Posterior vena cava (tissue), 2 donors: ENCODE results near the gene NPBWR2. TPM values are rescaled to one million over a fixed set of nuclear protein-coding genes. Genes with fewer than 3 reads are reported as not detected.

Experiments
- DNase-seq: peaks from one replicate; pipeline ENCODE4 v3.0.0-alpha.2; 2020; ENCODE audit warnings: low spot score
- intact Hi-C, 2 donors: fragments of 100-400 bp; cut with DNase I; formaldehyde crosslinking; loops; one replicate each; pipeline versions ENCODE4 v1.14.1 to v1.14.2; 2022 to 2023
- total RNA-seq, 2 donors: library from RNA; stranded (reverse); fragmentation: NEBNext Ultra II Directional; extraction: Animal tissue kit (Norgen Biotek cat#: 25700); gene quantifications; one replicate each; pipeline ENCODE4 v1.2.1, GENCODE V29; 2021
- donor health status: DM: yes; HTN: yes; CAD: no.
- donor health status: DM: yes; HTN: yes; CAD: no.

Gene NPBWR2
- total RNA-seq, 2 donors from 2014 or later: not detected

DNA sequence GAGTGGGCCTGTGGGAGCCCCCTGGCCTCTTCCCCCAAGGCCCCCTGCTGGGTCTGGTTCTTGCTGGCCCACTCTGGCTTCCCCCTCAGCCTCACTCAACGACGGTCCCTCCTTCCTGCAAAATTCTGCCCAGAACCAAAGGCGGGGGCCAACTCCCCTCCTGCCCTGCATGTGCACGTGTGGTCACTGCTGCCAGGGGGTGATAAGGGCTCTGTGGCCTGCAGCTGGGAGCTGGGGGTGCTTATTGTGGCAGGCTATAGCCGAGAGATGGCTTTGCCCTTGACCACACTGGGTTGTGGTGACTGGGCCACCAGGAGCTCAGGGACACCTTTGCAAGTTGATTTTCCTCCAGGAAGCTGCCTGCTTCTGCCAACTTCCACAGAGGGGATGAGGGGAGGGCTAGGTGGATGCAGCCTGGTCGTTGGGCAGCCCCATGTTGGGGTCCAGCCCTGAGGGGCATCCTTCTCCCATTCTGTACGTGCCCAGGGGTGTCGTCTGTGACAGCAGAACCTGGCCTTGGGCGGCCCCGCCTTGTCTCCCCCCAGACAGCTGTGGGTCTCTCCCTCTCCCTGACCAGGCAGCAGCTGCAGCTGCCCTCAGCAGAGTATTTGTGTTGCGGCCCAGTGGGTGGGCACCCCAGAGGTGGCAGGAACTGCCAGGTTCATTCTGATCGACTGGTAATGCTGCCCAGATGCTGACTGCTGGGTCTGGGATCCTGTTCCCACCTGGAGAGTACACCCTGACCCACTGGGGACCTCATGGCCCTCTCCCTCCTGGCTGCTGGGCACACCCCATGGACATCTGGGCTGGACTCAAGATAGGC is 38.8 kb downstream of the NPBWR2 start:
- intact Hi-C loops: no loop called here
- no peak for DNase-seq

DNA sequence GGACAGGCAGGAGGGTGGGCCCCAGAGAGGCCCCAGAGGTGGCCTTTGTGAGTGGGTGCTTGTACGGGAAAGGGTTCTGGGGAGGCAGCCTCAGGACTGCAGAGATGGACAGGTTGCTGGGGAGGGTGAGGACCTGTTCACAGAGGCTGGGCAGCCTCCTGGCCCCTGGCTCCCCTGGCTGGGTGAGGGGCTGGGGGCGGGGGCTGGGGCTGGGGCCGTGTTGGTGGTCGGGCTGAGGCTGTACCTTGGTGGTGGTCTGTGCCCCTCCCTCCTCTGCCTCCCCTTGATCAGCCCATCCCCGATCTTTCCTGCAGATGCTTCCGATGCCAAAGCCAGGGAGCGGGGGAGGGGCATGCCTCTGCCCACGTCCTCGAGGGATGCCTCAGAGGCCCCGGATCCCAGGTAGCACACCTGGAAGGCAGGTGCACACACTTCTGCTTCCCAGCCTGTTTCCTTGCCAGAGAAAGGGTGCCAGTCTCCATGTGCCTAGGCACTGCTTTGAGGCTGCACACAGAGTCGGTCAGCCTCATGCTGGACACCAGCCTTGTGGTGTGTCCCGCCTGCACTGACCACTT is 39.5 kb downstream of the NPBWR2 start:
- intact Hi-C loops: no loop called here
- no peak for DNase-seq

DNA sequence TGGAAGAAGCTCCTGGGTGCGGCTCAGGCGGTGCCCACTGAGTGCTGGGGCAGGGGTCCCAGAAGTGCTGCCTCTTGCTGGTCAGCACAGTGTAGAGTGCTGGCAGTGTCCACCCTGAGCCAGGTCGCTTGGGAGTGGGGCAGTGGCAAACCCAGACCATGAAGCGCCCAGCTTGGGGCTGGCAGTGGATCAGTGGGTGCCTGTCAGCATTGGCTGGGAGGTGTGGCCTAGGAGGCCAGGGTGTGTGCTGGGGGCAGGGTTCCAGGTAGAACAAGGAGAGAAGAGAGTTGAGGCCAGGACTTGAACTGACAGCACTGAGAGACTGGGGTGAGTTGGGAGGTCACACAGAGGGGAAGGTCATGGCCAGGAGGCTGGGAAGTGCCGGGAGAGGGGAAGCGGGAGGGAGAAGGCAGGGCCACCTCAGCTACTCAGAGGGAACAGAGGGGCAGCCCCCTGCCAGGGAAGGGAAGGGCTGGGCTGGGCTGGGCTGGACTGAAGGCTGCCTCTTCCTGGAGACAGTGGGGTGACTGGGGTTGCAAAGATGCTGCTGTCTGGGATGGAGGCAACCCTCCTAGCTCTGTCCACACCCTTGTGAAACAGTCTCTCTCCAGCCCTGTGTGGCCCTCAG is 40.2 kb downstream of the NPBWR2 start:
- DNase-seq: no peak
- intact Hi-C loops: no loop called here

DNA sequence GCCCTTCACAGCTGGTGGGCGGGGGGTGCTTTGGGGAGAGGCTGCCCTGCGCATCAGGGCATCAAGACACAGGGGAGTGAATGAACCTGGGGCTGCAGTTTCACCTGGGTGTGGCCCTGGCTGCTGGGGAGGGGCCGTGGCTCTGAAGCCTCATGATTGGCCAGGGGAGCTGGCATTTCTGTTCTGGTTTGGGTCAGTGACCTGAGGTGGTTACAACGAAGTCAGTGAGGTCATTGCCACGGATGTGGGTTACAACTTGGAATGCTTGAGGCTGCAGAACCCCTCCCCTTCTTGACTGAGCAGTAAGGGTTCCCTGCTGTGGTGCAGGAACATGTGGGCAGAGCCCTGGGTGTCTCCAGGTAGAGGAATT is 41.4 kb downstream of the NPBWR2 start:
- DNase-seq: no peak
- intact Hi-C loops: no loop called here

DNA sequence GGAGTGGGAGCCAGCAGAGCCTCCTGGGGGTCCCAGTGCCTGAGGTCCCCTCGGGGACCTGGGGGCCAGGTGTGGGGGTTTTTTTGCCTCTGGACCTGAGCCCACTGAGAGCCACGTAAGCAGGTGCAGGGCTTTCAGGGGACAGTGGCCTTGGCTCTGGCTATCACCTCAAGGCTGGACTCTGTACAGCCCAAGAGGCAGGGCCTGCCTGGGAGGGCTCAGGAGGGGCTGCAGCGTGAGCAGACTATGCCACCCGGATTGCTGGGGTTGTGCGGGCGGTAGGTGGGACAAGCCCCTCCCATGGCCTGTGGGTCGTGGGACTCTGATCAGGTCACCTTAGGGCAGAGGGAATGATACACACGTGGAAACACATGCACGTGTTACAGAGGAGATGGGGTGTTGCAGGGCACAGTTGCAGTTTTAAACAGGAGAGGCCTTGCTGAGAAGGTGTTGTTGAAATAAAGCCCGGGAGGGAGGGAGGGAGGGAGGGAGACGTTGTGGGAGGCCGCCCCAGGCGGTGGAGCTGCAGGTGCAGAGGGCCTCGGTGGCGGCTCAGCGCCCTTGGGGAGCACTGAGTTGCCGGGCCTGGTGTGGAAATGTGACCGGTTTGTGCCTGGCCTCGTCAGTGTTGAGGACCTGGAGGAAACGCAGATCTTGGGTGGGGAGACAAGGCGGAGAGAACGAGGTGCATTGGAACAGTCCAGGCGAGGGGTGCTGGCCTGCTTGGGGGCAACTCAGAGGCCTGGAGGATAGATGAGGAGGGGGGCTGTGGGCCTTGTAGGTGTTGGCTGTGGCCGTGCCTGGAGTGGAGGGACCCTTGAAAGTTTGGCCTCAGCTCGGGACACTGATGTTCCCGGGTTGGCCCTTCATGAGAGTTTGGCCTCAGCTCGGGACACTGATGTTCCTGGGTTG is 42.0 kb downstream of the NPBWR2 start:
- intact Hi-C loops: no loop called here
- DNase-seq: no peak

DNA sequence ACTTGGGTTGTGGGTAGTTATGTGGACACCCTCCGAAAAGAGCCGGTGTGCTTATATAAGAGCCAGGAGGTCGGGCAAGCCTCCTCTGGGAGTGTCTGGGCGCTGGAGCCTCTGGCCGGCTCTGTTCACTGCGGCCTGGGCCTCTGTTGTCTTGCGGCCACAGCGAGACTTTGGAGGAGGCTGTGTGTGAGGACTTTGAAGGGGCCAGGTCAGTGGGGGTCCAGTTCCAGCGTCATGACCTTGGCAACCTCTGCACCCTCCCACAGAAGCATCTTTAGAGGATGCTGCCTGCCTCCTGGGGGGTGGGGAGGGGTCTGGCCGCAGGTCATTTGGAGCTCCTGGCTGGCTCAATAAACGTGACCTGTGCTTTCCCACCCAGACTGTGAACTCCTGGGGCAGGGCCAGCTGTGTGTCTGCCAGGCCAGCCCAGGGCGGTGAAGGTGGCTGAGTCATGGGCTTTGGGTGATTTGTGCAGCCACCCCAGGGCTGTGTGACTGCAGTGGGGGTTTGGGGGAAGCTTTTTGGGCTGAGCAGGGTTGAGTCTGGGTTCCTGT is 43.1 kb downstream of the NPBWR2 start:
- intact Hi-C loops: no loop called here
- DNase-seq: no peak

DNA sequence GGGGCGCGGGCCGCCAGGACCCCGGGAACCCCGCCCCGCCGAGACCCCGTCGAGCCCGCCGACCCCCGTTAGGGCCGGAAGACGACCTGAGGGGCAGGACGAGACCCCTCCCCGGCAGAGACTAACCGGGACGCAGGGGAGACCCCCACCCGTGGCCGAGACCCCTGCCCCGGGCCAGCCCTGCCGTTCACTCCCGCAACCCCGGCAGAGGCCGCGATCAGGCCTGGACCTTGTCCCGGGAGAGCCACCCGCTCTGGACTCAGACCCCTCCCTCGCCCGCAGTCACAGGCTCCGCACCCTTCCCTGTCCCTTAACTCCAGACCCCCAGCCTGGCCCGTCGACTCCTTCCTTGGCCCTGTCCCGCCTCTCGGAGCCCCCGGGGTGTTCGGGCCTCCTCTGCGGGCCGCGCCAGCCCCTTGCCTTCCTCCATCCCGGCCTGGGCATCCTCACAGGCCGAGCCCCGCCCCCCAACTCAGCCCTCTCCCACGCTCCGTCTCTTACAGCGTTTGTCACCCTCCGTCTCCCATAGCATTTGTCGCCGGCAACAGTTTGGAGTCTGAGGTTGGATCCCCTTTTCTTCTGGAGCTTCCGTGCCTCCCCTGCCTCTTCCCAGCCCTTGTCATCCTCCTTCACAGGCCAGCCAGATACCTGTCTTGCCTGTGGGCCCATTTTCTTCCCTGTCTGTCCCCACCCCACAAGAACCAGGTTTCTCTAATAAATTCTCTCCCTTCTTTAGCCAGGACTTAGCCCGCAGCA is 43.8 kb downstream of the NPBWR2 start:
- intact Hi-C loops: no loop called here
- no peak for DNase-seq

DNA sequence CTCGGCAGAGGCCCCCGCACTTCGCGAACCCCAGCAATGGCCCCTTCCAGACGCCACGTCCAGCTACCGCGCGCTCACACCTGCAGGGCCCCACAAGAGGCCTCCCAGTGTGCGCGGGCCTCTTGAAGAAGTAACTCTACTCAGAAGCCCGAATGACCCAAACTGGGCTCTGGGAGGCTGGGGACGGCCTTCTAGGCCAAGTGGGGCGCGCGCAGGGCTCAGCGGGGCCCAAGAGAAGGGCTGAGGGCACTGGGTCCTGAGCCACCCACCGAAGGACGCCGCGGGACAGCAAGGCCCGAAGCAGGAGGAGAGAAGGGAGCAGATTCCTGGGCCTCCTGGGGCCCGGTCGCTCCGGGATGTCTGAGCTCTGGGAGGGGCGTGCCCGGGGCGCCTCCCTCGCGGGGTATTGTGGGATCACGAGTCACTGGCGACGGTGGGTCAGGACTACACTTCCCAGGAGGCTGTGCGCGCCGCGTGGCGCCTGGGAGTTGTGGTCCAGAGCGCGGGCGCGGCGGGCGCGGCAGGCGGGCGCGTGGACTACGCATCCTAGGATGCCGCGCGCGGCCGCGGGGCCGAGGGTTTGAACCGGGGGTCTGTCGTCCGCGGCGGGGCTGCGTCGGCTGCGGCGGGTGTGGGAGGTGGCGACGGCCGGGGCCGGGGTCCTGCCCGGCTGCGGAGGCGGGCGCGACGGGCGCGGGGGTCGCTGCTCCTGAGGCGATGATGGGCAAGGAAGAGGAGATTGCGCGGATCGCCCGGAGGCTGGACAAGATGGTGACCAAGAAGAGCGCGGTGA is 44.6 kb downstream of the NPBWR2 start, which contains the start of gene TCEA2:
TCEA2 (plus strand) TSS at position 603 of the 793 bp plus-strand sequence; CDS start at position 718, 115 bp downstream.
- DNase-seq: peak; percentile 99
- intact Hi-C loops: no loop called here

DNA sequence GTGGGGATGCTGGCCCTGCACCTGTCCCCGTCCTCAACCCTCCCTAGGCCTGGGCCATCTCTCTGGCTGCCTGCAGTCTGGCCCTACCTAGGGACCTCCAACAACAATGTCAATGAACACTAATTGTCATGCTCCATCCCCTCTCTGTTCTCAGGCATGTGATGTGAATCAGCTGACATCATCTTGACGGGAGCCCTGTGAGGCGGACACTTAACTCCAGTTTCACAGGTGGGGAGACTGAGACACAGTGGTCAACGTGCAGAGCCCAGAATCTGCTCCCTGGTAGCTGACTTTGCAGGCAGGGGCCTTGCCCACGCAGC is 45.1 kb downstream of the NPBWR2 start:
- intact Hi-C loops: no loop called here
- DNase-seq: no peak

DNA sequence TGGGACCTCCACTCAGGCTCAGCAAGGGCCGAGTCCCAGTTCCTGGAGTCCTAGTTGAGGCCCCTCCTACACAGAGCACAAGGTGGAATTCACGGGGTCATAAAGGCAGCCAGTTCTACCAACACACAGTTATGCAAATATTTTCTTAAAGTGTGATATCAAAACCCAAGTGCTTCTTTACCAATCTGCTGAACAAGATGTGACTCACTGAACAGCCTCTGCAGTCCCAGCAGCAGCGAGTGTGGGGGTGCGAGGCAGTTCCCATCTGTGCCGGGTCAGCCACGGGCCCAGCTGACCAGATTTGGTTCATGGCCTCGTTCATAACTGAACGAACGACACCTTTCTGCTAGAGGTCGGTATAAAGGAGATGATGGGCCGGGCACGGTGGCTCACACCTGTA is 48.8 kb downstream of the NPBWR2 start:
- intact Hi-C loops: loop anchor here in 1 of 2 donors (5.0 kb wide), 1 partner anchor 1876 kb away; the partner anchor contains the start of gene MTG2
- no peak for DNase-seq

DNA sequence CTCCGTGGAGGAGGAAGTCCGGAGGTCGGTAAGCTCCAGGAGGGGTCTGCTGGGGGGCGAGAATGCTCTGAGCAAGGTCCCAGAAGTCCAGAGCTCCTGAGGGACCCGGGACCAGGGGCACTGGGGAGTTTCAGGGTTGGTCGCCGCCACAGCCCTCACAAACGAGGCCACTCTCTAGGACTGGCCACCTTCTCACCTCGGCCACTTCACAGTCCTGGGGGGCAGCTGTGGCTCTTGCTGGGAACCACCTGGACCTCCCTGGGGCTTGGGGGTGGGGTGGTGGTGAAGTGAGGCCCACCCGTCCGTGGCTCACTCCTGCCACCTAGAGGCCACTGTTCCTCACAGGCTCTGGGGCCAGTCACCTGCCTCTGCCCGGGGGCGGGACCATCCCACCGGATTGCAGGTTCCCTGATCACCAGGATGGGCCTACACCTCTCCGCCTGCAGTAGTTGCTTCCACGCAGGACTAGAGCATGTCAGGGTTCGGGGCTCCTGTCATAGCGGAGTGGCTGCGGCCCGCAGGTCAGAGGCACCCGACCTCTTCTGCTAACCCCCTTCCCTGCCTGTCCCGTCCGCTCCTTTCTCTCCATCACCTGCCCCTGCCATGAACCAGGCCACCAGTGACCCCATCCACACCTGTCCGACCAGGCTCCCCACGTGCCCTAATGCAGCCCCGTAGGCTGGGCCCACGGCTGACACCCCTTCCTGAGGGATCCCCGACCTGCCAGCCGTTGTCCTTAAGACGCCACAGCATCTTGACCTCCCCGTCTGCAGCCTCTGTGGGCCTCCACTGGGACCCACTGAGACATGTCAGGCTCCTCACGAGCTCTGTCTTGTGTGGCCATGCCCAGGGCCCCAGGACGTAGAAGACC is 49.5 kb downstream of the NPBWR2 start:
- intact Hi-C loops: loop anchor here in 1 of 2 donors (1.0 to 5.0 kb wide), 2 partner anchors 26 to 1876 kb away; partner anchors contain the start of gene MTG2
- peak; percentile 93 for DNase-seq

DNA sequence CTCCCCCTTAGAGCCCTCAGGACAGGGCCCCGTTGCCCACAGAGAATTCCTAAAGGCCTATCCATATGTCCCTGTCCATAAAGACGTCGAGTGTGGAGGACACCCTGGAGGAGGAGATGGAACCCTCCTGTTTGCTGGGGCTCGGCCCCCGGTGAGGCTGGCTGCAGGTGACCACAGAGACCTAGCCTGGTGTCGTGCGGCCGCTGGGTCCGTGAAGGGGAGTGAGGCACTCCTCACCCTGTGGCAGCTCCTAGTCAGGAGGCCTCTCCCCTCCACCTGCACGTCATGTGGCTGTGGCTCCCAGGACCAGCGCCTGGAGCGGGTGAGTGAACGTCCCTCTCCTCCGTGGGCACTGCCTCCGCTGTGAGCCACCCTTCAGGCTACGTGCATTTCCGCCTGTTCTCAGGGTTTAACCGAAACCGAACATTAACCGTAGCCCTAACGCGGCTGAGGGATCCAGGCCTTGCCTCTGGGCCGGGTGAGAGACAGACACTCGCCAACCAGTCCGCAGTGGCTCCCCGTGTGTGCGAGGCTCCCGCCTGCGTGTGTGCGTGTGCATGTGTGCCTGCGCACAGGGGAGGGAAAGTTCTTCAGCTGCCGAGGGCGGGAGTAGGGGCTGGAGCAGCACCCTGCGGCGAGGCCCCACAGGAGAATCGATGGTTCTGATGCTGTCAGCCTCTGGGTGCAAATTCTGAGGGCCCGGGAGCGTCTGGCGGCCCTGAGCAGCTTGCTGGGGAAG is 50.3 kb downstream of the NPBWR2 start:
- intact Hi-C loops: loop anchor here in 1 of 2 donors (1.0 to 5.0 kb wide), 2 partner anchors 25 to 1875 kb away; partner anchors contain the start of gene MTG2
- no peak for DNase-seq

DNA sequence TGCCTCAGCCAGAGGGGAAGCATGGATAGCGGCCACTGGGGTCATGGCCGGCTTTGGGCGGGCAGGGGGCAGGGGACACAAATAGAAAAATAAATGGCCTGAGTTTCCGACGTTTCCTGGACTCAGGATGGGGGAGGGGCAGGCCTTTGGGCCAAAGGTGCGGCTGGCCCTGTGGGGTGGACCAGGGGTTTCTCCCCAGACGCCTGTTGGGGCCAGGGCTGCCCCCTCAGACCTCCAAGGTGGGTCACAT is 50.8 kb downstream of the NPBWR2 start:
- DNase-seq: no peak
- intact Hi-C loops: loop anchor here in 1 of 2 donors (5.0 kb wide), 1 partner anchor 1874 kb away; the partner anchor contains the start of gene MTG2

DNA sequence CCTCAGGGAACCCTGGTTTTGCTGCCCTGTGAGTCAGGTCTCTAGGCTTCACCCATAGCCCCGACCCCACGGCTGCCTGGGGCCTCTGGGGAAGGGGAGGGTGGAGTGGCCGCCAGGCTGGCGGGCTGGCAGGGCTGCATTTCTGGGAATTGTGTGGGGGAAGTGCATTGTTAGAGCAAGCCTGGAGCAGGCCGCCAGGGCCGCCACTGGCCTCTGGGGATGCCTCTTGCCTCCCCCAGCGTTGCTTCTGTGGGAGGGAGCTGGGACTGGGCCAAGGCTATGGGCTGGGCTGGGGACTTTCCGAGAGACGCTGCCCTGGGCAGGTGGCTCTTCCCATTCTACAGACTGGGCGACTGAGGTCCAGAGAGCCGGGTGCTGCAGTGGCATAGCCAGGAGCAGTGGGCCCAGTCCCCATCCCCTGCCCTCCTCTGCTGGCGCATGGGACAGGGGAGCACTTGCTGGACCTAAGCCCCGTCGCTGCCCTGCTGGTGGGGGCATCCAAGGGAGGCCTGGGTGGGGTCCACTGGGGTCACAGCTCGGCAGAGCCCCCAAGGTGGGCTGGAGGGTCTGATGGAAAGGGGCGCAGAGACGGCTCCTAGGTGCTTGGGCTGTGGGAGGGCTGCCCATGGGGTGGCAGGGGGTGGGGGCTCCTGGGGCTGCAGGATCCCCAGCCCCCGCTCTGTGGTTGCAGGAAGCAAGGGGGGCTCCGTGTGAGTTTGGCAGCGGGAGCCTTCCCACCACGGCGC is 51.3 kb downstream of the NPBWR2 start:
- intact Hi-C loops: loop anchor here in 1 of 2 donors (5.0 kb wide), 1 partner anchor 1874 kb away; the partner anchor contains the start of gene MTG2
- no peak for DNase-seq

DNA sequence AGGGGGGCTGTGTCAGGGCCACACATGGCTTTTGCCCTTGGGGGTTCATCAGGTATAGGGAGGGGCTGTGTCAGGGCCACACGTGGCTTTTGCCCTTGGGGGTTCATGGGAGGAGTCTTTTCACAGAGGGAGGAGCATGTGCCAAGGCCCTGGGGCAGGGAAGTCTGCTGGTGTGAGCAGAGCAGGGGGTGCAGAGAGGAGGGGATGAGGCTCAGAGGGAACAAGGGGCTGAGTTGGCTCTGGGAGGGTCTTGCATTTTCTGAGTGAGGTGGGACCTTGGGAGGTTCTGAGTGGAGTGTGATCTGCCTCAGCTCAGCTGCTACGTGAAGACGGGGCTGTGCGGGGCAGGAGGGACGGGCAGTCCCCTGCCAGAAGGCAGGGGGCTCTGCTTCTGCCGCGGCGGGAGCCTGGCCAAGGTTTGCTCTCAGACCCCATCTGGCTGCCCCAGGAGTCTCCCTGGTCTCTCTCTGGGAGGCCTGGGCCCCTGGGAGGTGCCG is 51.9 kb downstream of the NPBWR2 start:
- intact Hi-C loops: loop anchor here in 1 of 2 donors (5.0 kb wide), 1 partner anchor 1873 kb away; the partner anchor contains the start of gene MTG2
- DNase-seq: no peak
